Adrenal gland (tissue), 5 donors: ENCODE measurements around the gene PLXNA4.

Experiments
- CTCF ChIP-seq, 6 experiments: fragments of 450-650 bp in 4 of 6; fragments of 200-600 bp in 2 of 6; sonication (generic) in 1 of 6; IDR thresholded peaks; 1 replicate in 5 of 6; 2 replicates in 1 of 6; pipeline versions ENCODE4 v1.5.1 to v1.8.0; 2016 to 2021; ENCODE audit warnings: antibody characterized with exemption in 6 of 6, mild to moderate bottlenecking in 2 of 6, moderate library complexity in 1 of 6
- POLR2A ChIP-seq, 2 donors: fragments of 450-650 bp; IDR thresholded peaks; one replicate each; pipeline ENCODE4 v1.6.1; 2017; ENCODE audit warnings: antibody characterized with exemption in 2 of 2, mild to moderate bottlenecking in 2 of 2, moderate library complexity in 1 of 2
- donor health status: DM: no; HTN: no; CAD: no.

GRCh38 chr7:132254455-132254854 lies 321.8 kb downstream of the PLXNA4 start:
- TF ChIP-seq CTCF (IDR thresholded peaks at IDR 0.05) (no peak), POLR2A (IDR thresholded peaks at IDR 0.05) (no peak)
